ENCODE data around the gene MYO1A.

Gene MYO1A

GRCh38 chr12:57001448-57001906 lies 48.5 kb downstream of the MYO1A start:
- no peak for DNase-seq (ENCODE audit: extremely low read depth, low read depth)
- peak; percentile 61 for TF ChIP-seq CTCF (IDR thresholded peaks at IDR 0.05; ENCODE audit: low read depth, low read length)

DNA sequence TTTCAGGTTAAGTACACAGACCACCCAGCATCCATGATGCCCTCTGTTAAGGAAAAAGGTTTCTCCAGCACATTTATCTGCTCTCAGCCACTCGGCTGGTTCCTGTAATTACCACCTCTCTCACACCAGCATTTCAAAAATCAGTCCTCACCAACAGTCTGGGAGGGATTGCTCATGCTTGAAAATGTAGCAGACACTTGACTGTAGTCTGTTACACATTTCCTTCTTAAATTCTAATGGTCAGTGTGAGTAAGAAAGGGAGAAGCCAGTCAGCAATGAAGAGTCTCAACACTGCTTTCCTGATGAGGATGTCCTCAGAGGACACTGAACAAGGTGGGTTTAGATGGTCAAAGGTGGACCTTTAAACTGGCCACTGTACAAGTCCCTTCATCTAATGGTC lies 49.5 kb downstream of the MYO1A start:
- DNase-seq (ENCODE audit: extremely low read depth, low read depth): no peak
- TF ChIP-seq CTCF (IDR thresholded peaks at IDR 0.05; ENCODE audit: low read depth, low read length): no peak

DNA sequence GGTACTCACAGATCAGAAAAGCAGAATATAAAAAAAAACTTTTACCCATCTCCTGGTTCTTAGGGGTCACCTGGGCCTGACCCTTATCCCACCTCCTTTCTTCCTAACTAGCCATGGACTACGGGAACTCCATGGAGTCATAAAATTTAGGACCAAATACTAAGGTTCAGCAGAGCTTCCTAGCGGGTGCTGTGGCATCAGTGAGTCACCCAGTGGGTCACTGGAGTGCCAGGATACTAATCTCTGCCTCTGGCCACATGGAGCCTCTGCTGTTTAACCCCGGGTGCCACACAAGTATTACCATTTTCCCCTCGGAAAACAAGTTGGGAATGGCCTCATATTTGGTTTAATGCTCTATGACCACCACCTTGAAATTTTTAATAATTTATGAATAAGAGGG lies 50.5 kb downstream of the MYO1A start:
- DNase-seq (ENCODE audit: extremely low read depth, low read depth): no peak
- TF ChIP-seq CTCF (IDR thresholded peaks at IDR 0.05; ENCODE audit: low read depth, low read length): no peak

DNA sequence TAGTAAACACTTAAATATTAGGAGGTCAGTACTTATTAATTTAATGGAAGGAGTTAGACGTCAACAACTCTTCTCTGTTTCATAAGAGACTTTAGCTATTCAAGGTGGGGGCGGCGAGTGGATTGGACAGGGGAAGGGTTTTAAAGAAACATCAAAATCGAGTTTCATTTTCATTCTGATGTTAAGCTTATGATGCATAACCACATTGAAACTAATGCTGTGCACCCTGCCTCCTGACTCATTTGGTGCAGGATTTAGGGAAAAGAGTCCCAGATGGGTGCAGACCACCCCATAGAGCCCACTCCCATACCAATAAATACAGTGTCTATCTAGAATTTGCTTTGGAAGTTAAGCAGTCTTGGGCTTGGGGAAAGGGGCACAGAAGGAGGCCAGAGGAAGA lies 50.9 kb downstream of the MYO1A start:
- no peak for DNase-seq (ENCODE audit: extremely low read depth, low read depth)
- no peak for TF ChIP-seq CTCF (IDR thresholded peaks at IDR 0.05; ENCODE audit: low read depth, low read length)

DNA sequence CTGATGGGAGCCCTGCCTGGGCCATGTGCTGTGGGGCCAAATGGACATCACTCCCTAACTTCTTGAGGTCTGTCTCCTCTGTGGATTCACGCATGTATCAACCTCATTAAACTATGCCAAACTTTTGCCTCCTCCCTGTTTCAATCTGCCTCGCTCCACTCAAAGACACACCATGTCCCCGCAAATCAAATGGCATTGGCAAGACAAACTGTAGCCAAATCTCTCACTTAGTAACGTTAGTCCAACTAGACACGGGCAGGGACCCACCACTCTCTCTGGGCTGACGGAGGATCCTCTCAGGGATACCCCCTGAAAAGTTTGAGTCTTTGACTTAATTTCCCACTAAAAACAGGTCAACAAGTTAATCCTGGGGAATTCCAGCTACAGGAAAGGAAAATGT lies 51.6 kb downstream of the MYO1A start:
- TF ChIP-seq CTCF (IDR thresholded peaks at IDR 0.05; ENCODE audit: low read depth, low read length): no peak
- DNase-seq (ENCODE audit: extremely low read depth, low read depth): no peak

- no peak for DNase-seq (ENCODE audit: extremely low read depth, low read depth)
- TF ChIP-seq CTCF (IDR thresholded peaks at IDR 0.05; ENCODE audit: low read depth, low read length): no peak
Measured at GRCh38 chr12:56996793-56997545, 53.0 kb downstream of the MYO1A start.

GRCh38 chr12:56995930-56996496 lies 53.9 kb downstream of the MYO1A start:
- DNase-seq (ENCODE audit: extremely low read depth, low read depth): no peak
- TF ChIP-seq CTCF (IDR thresholded peaks at IDR 0.05; ENCODE audit: low read depth, low read length): no peak
